Cerebellar cortex (tissue), 1 donor: ENCODE measurements around the gene PTPRJ.
A peak's percentile ranks its signal among the peaks of the same experiment; 100 is the strongest.

Experiments
- DNase-seq: peaks from one replicate; pipeline ENCODE4 v3.0.0-alpha.2; 2015; ENCODE audit warnings: low spot score

PTPRJ gene

GRCh38 chr11:47969401-47969800, 11.0 kb upstream of the PTPRJ start:
- no peak for DNase-seq

GRCh38 chr11:47971501-47971900, 8.9 kb upstream of the PTPRJ start:
- DNase-seq = no peak

- DNase-seq = no peak
Observed at GRCh38 chr11:47973173-47973572, 7.2 kb upstream of the PTPRJ start.

DNA sequence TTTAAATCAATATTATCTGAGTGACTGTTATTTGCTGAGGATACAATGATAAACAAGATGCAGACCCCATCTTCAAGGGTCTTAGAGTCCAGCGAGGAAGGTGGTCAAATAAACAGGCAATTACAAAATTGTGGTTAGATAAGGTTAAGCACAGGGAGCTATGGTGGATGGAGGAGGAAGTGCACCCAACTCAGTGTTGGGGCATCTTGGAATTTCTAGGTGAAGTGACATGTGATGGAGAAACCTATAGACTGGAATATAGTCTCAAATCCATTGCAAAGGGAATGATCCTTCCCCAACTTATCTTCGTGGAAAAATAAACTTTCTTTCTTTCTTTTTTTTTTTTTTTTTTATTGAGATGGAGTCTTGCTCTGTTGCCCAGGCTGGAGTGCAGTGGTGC, 3.4 kb upstream of the PTPRJ start:
- no peak for DNase-seq

DNA sequence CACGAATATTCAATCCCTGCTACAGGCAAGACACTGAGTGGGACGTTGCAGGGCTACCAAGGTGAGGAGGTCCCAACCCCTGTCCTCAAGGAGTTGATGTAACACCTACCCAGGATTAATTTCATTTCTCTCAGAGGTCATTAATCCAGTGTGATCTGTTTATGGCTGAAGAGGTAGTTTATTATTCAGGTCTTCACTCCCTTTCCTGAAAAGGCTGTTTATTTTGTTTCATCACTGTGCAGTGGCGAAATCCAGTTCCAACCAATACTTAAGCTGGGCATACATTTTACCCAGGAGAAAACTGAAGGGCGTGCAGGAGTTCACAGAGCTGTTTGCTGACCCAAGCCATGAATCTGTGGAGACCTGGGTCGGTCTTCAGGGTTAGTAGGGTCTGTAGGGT, 2.7 kb upstream of the PTPRJ start:
- DNase-seq = no peak

- peak; percentile 56 for DNase-seq
Observed at GRCh38 chr11:47979378-47980087, 826 bp upstream of the PTPRJ start.

DNA sequence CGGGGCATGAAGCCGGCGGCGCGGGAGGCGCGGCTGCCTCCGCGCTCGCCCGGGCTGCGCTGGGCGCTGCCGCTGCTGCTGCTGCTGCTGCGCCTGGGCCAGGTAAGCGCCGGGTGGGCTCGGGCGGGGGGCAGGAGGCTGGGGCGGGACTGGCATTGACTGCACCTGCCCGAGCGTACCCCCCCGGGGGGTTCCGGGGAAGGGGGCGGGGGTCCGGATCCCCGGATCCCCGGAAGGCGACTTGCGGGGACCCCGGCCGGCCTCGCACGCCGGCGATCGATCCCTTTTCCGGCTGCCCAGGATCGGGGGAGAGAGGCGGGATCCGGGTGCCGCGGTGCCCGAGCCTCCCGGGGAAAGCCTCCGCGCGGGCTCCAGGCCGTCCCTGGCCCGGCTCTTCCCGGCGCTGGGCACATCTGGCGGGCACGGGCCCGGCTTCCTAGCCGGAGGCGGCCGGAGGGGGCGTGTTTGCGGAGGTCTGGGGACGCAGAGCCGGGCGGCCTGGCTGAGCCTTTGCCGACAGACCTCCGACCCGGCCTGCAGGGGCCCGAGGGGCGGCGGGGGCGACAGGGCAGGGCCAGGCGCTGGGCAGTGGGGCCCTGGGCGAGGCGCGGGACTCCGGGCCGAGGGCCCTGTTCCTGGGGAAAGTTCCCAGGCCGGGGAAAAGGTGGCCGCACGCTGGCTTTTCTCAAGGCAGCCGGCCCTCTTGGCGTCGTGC, 705 bp downstream of the PTPRJ start:
- no peak for DNase-seq

GRCh38 chr11:47981667-47982404, 1.5 kb downstream of the PTPRJ start:
- no peak for DNase-seq

GRCh38 chr11:47982616-47983015, 2.3 kb downstream of the PTPRJ start:
- no peak for DNase-seq

GRCh38 chr11:47983464-47984397, 3.4 kb downstream of the PTPRJ start:
- DNase-seq = no peak

DNA sequence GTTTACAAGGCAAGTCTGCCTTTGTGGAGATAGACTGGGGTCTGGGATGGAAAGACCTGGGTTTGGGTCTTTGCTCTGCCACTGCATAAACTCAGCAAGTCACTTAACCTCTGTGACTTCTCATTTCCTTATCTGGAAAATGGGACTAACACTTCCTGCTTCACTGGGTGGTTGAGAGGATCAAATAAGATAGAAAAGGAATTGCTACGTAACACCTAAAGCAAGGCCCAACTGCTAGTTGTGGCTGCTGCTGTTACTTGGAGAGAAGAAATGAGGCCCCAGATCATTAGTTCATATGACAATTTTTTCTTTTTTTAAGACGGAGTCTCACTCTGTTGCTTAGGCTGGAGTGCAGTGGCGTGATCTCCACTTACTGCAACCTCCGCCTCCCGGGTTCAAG, 5.9 kb downstream of the PTPRJ start:
- DNase-seq = no peak

- no peak for DNase-seq
Observed at GRCh38 chr11:47986742-47987141, 6.4 kb downstream of the PTPRJ start.

DNA sequence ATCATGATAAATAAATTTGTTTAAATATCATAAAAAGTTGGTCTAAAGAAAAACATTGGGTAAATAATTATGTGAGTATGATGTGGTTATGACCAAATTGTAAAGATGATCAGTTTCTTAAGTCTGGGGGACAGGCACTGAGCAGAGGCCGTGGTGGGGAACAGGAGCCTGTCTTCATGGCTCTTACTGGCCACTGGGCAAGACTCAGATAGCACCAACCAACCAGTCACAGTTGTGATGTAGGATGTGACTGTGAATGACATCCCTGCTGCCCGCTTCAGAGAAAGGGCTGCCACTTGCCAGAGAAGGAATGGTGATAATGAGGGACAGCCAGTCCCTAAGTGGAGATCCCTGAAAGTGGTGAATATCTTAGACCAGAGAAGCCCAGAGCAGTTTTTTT, 7.0 kb downstream of the PTPRJ start:
- DNase-seq = no peak

DNA sequence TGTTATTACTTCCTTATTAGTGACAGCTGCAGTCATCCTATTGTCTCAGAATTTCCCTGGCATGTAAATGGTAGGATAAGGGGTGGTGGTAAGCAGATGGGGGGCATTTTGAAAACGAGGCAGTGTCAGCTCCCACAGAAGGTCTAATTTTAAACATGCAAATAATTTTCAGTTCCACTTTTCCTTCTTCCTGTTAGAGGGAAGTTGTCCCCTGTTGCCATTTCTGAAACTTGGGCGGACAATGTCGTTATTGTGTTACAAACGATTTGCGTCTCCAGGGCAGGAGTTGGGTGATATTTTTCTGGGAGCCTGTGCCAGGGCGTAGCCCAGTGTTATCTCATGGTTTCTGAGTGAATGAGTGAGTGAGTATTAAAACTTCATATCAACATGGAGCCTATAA, 7.4 kb downstream of the PTPRJ start:
- DNase-seq = no peak

GRCh38 chr11:47989779-47990178, 9.4 kb downstream of the PTPRJ start:
- DNase-seq = no peak

DNA sequence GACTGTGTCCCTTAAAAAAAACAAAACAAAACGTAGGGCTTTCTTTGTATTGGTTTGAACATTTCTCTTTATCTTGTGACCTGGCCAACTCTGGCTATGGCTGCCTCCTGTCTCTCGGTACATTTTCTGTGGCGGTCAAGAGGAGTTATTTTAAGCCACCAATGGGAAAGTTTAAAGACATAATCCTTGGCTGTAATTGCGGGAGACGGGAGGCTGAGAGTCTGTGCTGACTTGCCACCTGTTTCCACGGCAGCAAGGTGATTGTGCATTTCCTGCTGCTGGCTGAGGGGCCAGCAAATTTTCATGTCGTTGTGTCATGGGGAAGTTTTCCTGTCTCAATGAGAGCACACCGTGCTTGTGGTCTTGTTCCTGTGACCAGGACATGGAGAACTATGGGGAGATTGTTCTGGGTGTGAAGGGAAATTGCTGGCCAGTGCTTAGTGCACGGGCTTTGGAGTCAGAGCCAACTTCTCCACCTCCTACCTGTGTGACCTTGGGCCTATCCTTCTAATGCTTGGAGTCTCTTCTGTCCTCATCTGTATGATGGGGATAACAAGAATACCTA, 11.0 kb downstream of the PTPRJ start:
- DNase-seq = peak; percentile 76

GRCh38 chr11:47991894-47992293, 11.5 kb downstream of the PTPRJ start:
- no peak for DNase-seq

GRCh38 chr11:47992959-47993820, 12.8 kb downstream of the PTPRJ start:
- DNase-seq = no peak

- no peak for DNase-seq
Observed at GRCh38 chr11:47994417-47994816, 14.1 kb downstream of the PTPRJ start.

- DNase-seq = no peak
Observed at GRCh38 chr11:47995360-47995769, 15.0 kb downstream of the PTPRJ start.
